ENCODE measurements around the gene HJURP.

DNA sequence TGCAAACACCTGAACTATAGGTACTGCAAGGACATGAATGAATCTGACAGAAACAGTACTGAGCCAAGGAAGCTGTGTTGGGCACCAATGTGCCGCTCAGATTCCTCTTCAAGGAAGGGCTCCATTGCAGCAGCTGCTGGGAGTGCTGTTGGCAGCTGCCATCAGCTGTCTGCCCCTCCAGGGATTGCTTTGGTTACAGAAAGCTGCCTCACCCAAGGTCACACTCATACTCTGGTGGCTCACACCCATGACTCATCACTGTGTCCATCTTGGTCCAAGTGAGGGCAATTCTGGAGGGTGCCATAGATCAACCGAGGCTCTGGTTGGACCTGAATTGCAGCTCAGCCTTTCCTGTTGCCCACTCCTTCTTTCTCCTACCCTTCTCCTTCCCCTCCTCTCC, 38.5 kb upstream of the HJURP start:
- no peak for TF ChIP-seq POLR2AphosphoS5 (IDR thresholded peaks at IDR 0.05)
- no peak for TF ChIP-seq CTCF (IDR thresholded peaks at IDR 0.05)
- TF ChIP-seq EP300 (IDR thresholded peaks at IDR 0.05): no peak

All from sigmoid colon (tissue), 4 donors.